Measurements from ENCODE around the gene NCOA4.

Gene NCOA4

DNA sequence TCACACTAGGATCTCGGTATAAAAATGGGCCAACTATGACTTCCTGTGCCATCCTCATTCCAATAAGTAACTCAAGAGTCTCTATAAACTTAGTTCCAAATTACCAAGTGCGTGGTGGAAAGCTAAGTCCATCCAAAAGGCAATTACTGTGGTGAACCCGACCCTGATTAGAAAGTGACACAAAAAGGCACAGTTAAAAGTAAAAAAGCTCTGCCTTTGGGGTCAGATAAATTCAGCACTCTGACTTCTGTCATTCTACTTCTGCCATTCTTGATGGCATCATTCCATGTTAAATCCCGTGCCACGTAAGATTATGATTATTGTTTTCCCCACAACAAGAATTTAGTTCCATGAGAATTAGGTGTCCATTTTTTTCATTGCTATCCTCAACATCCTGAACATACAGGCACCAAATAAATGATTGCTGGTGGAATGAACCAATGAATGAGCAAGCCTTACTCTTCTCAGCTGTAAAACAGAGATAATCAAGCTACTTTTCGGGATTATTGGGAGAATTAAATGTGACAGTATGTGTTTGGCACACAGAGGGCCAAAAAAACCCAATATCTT is 877 bp downstream of the NCOA4 start:
- Histone ChIP-seq H3K27me3 (ENCODE audit: control insufficient read depth, insufficient read depth, low read length) (no peaks in the 10 kb centered on the region), H3K4me2 (ENCODE audit: low read length) (peak overlapping the region; percentile 94), H3K9ac (ENCODE audit: low read depth, low read length) (peak overlapping the region; percentile 99), H3K9me3 (replicated peaks; ENCODE audit: low read length) (no peaks in the 10 kb centered on the region), H3K4me3 (ENCODE audit: low read length) (peak overlapping the region; percentile 90), H3K4me1 (ENCODE audit: control insufficient read depth, insufficient read depth, low read length) (peaks cover 44% of the 10 kb centered on the region), H3K36me3 (ENCODE audit: insufficient read depth, low read length) (no peaks in the 10 kb centered on the region)

GRCh38 chr10:46028584-46029460 is 1.6 kb downstream of the NCOA4 start:
- no peaks in the 10 kb centered on the region for H3K27me3 ChIP-seq (ENCODE audit: control insufficient read depth, insufficient read depth, low read length)
- H3K9ac ChIP-seq (ENCODE audit: low read depth, low read length): peak overlapping the region; percentile 99
- H3K9me3 ChIP-seq (replicated peaks; ENCODE audit: low read length): no peaks in the 10 kb centered on the region
- H3K4me2 ChIP-seq (ENCODE audit: low read length): peak overlapping the region; percentile 94
- no peaks in the 10 kb centered on the region for H3K36me3 ChIP-seq (ENCODE audit: insufficient read depth, low read length)
- peak overlapping the region; percentile 90 for H3K4me3 ChIP-seq (ENCODE audit: low read length)
- peaks cover 48% of the 10 kb centered on the region for H3K4me1 ChIP-seq (ENCODE audit: control insufficient read depth, insufficient read depth, low read length)

DNA sequence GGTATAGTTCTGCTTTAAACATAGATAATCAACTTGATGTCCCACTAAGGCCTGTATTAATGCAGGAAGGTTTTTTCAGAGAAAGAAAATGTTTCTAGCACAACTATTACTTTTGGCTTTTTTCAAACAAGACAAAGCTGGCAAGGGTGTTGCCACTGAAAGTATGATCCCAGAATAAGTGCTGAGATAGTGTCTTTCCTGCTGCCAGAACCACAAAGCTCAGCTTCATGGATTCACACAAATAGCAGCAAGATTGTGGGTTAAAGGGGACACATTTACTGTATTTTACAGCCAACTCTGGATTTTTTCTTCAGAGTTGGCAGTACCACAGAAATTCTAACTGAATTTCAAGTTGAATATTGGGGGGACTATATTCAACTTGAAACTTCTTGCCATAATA is 4.3 kb downstream of the NCOA4 start:
- no peak overlapping the region for H3K4me3 ChIP-seq (ENCODE audit: low read length)
- no peaks in the 10 kb centered on the region for H3K9me3 ChIP-seq (replicated peaks; ENCODE audit: low read length)
- no peaks in the 10 kb centered on the region for H3K27me3 ChIP-seq (ENCODE audit: control insufficient read depth, insufficient read depth, low read length)
- peaks cover 63% of the 10 kb centered on the region for H3K4me1 ChIP-seq (ENCODE audit: control insufficient read depth, insufficient read depth, low read length)
- H3K4me2 ChIP-seq (ENCODE audit: low read length): peak overlapping the region; percentile 21
- H3K9ac ChIP-seq (ENCODE audit: low read depth, low read length): no peak overlapping the region
- peaks cover 2% of the 10 kb centered on the region for H3K36me3 ChIP-seq (ENCODE audit: insufficient read depth, low read length)

- Histone ChIP-seq H3K9me3 (replicated peaks; ENCODE audit: low read length) (no peaks in the 10 kb centered on the region), H3K4me3 (ENCODE audit: low read length) (no peak overlapping the region), H3K4me1 (ENCODE audit: control insufficient read depth, insufficient read depth, low read length) (peaks cover 65% of the 10 kb centered on the region), H3K36me3 (ENCODE audit: insufficient read depth, low read length) (peaks cover 2% of the 10 kb centered on the region), H3K4me2 (ENCODE audit: low read length) (no peak overlapping the region), H3K9ac (ENCODE audit: low read depth, low read length) (no peak overlapping the region), H3K27me3 (ENCODE audit: control insufficient read depth, insufficient read depth, low read length) (no peaks in the 10 kb centered on the region)
These were observed 5.0 kb downstream of the NCOA4 start for GRCh38 chr10:46025406-46025805.

DNA sequence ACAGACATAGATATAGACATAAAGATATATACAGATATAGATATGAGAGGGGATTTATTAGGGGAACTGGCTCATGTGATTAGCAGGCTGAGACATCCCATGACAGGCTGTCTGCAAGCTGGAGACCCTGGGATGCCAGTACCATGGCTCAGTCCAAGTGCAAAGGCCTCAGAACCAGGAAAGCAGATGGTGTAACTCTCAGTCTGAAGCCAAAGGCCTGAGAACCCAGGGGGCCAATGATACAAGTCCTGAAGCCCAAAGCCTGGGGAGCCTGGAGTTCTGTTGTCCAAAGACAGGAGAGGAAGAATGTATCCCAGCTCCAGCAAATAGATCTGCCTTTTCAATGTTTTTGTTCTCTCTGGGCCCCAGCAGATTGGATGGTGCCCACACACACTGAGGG is 5.5 kb downstream of the NCOA4 start:
- Histone ChIP-seq H3K9ac (ENCODE audit: low read depth, low read length) (peak overlapping the region; percentile 16), H3K9me3 (replicated peaks; ENCODE audit: low read length) (no peaks in the 10 kb centered on the region), H3K4me2 (ENCODE audit: low read length) (no peak overlapping the region), H3K4me3 (ENCODE audit: low read length) (no peak overlapping the region), H3K27me3 (ENCODE audit: control insufficient read depth, insufficient read depth, low read length) (no peaks in the 10 kb centered on the region), H3K36me3 (ENCODE audit: insufficient read depth, low read length) (peaks cover 2% of the 10 kb centered on the region), H3K4me1 (ENCODE audit: control insufficient read depth, insufficient read depth, low read length) (peaks cover 70% of the 10 kb centered on the region)

DNA sequence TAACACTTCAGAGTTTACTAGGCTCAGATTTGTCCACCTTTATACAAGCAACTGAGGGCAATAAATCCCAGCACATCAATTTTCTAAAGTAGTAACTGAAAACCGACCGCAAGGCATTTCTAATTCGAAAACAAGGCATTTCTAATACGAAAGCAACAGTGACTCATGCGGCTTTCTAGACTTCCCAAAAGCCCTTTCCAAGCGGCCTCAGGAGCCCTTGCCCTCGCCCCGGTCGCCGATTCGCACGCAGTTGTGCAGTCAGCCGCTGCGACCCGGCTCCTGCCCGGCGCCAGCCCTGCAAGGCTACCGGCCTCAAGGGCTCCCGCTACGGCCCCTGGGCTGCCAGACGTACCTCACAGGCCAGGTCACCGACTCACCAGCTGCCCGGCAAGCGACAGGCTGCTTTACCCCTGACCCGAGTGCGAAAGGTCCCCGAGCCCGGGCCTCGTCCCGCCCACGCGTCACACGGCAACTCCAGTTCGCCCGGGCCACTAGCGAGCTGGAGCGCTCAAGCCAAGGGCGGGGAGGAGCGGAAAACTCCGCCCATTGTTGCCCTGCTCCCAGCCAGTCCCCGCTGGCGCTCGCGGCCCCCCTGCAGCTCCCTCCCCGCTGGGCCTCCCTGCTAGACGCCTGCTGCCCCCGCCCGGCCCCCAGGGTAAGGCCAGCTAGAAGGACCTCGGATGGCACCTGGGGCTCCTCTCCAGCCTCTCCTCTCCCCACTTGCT is 7.3 kb downstream of the NCOA4 start:
- peaks cover 70% of the 10 kb centered on the region for H3K4me1 ChIP-seq (ENCODE audit: control insufficient read depth, insufficient read depth, low read length)

DNA sequence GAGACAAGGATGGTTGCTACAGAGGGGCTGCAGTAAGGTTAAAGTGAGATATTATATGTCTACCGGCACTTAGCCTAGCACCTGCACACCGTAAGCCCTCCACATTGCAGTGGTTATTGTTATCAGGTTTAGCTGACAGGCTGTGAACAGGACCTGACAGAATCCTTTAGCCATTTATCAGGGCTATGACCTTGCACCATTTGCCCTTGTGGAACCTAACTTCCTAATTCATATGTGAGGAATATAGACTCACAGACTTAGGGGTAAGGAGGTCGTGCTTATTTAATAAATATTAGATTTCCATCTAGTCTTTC is 10.1 kb downstream of the NCOA4 start:
- Histone ChIP-seq H3K4me2 (ENCODE audit: low read length) (peak overlapping the region; percentile 12), H3K9me3 (replicated peaks; ENCODE audit: low read length) (no peaks in the 10 kb centered on the region), H3K4me3 (ENCODE audit: low read length) (no peak overlapping the region), H3K4me1 (ENCODE audit: control insufficient read depth, insufficient read depth, low read length) (peaks cover 57% of the 10 kb centered on the region), H3K36me3 (ENCODE audit: insufficient read depth, low read length) (peaks cover 13% of the 10 kb centered on the region), H3K9ac (ENCODE audit: low read depth, low read length) (no peak overlapping the region), H3K27me3 (ENCODE audit: control insufficient read depth, insufficient read depth, low read length) (no peaks in the 10 kb centered on the region)

More for the DNA sequence above, 7.3 kb downstream of the NCOA4 start:
- peak overlapping the region; percentile 87 for H3K9ac ChIP-seq (ENCODE audit: low read depth, low read length)
- peak overlapping the region; percentile 96 for H3K4me2 ChIP-seq (ENCODE audit: low read length)
- H3K4me3 ChIP-seq (ENCODE audit: low read length): peak overlapping the region; percentile 85
- H3K9me3 ChIP-seq (replicated peaks; ENCODE audit: low read length): no peaks in the 10 kb centered on the region
- no peaks in the 10 kb centered on the region for H3K27me3 ChIP-seq (ENCODE audit: control insufficient read depth, insufficient read depth, low read length)
- H3K36me3 ChIP-seq (ENCODE audit: insufficient read depth, low read length): peaks cover 2% of the 10 kb centered on the region

DNA sequence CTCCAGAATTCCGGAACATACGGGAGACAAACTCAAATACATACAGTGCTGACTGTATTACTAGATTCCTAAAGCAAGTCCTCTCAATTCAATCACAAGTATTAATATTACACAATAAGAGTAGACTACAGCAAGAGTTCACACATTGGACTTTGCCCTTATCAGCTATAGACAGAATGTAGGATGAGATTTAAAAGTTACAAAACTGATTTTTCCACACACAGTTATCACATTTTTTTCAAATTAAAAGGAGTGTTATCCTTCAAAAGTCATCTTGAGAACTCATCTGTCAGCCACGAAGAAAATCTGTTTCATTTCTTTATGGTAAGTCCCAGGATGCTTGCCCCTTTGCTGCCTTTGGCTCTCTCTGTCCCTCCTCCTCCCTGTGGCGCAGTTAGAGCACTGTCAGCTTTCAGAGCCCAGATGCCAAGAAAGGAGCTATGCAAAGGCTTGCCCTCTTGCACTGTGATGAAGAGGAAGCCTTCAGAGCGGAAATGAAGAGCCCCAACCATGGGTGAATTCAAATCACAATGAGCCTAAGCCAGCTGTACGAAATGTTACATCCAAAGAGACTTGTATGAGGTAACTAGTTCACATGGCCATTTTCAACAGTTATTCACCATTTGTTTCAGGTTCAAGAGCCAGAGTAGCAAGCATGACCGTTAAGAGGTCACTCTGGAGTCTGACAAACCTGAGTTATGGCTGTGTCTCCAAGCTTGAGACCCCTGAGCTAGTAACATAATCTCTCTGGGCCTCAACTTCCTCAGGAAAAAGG is 10.7 kb downstream of the NCOA4 start:
- H3K4me3 ChIP-seq (ENCODE audit: low read length): no peak overlapping the region
- no peak overlapping the region for H3K9ac ChIP-seq (ENCODE audit: low read depth, low read length)
- H3K4me1 ChIP-seq (ENCODE audit: control insufficient read depth, insufficient read depth, low read length): peaks cover 55% of the 10 kb centered on the region
- H3K27me3 ChIP-seq (ENCODE audit: control insufficient read depth, insufficient read depth, low read length): no peaks in the 10 kb centered on the region
- no peaks in the 10 kb centered on the region for H3K9me3 ChIP-seq (replicated peaks; ENCODE audit: low read length)
- peaks cover 18% of the 10 kb centered on the region for H3K36me3 ChIP-seq (ENCODE audit: insufficient read depth, low read length)
- peak overlapping the region; percentile 12 for H3K4me2 ChIP-seq (ENCODE audit: low read length)

DNA sequence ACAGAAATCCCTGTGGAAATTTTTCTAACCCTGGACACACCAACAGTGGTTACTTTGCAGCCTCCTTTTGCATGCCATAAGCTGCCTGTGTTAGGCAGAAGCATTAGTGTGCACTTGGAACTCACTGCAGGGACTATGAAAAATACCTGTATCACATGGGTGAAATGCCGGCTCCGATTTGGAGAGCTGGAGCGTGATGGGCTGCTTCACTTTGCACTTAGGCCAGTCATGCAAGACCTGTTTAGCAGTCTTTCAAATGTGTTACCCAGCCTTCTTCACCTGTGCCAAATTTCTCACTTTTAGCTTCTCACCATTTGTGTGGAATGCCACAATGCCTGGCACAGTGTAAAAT is 11.3 kb downstream of the NCOA4 start:
- no peak overlapping the region for H3K4me2 ChIP-seq (ENCODE audit: low read length)
- no peaks in the 10 kb centered on the region for H3K27me3 ChIP-seq (ENCODE audit: control insufficient read depth, insufficient read depth, low read length)
- peaks cover 54% of the 10 kb centered on the region for H3K4me1 ChIP-seq (ENCODE audit: control insufficient read depth, insufficient read depth, low read length)
- no peaks in the 10 kb centered on the region for H3K9me3 ChIP-seq (replicated peaks; ENCODE audit: low read length)
- H3K36me3 ChIP-seq (ENCODE audit: insufficient read depth, low read length): peaks cover 24% of the 10 kb centered on the region
- H3K4me3 ChIP-seq (ENCODE audit: low read length): no peak overlapping the region
- H3K9ac ChIP-seq (ENCODE audit: low read depth, low read length): no peak overlapping the region

GRCh38 chr10:46018453-46019176 is 11.8 kb downstream of the NCOA4 start:
- Histone ChIP-seq H3K27me3 (ENCODE audit: control insufficient read depth, insufficient read depth, low read length) (no peaks in the 10 kb centered on the region), H3K9ac (ENCODE audit: low read depth, low read length) (no peak overlapping the region), H3K4me1 (ENCODE audit: control insufficient read depth, insufficient read depth, low read length) (peaks cover 49% of the 10 kb centered on the region), H3K4me2 (ENCODE audit: low read length) (no peak overlapping the region), H3K9me3 (replicated peaks; ENCODE audit: low read length) (no peaks in the 10 kb centered on the region), H3K36me3 (ENCODE audit: insufficient read depth, low read length) (peaks cover 29% of the 10 kb centered on the region), H3K4me3 (ENCODE audit: low read length) (no peak overlapping the region)

- Histone ChIP-seq H3K27me3 (ENCODE audit: control insufficient read depth, insufficient read depth, low read length) (no peaks in the 10 kb centered on the region), H3K4me3 (ENCODE audit: low read length) (no peak overlapping the region), H3K4me1 (ENCODE audit: control insufficient read depth, insufficient read depth, low read length) (peaks cover 46% of the 10 kb centered on the region), H3K4me2 (ENCODE audit: low read length) (no peak overlapping the region), H3K9me3 (replicated peaks; ENCODE audit: low read length) (no peaks in the 10 kb centered on the region), H3K9ac (ENCODE audit: low read depth, low read length) (no peak overlapping the region), H3K36me3 (ENCODE audit: insufficient read depth, low read length) (peaks cover 38% of the 10 kb centered on the region)
These were observed 12.7 kb downstream of the NCOA4 start for GRCh38 chr10:46017733-46018132.
